Psoas muscle (tissue), 8 donors: ENCODE results near the gene ATAD3C. TPM values are rescaled to one million over a fixed set of nuclear protein-coding genes. Genes with fewer than 3 reads are reported as not detected.
A peak's percentile ranks its signal among the peaks of the same experiment; 100 is the strongest.
"Not testable (repeated sequence)": the region's sequence is repeated elsewhere in the genome, so short reads cannot be mapped to it uniquely, and the experiment has no call there.

Source experiments
- ATAC-seq, 4 donors: fragments of 200-7000 bp; cut with Tn5 transposase; one replicate each; pipeline ENCODE4 v1.9.1; 2020; ENCODE audit warnings: moderate library complexity in 3 of 4, mild to moderate bottlenecking in 2 of 4
- DNase-seq, 2 donors: peaks; one replicate each; pipeline ENCODE4 v3.0.0-alpha.2; 2020
- H3K27ac ChIP-seq: fragments of 200-600 bp; one replicate; pipeline ENCODE4 v1.8.0; 2022
- H3K27me3 ChIP-seq, 3 donors: fragments of 200-600 bp in 1 of 3; one replicate each; pipeline versions ENCODE4 v1.6.1 to v1.8.0; 2013 to 2022; ENCODE audit warnings: low read length in 2 of 3, mild to moderate bottlenecking in 2 of 3, moderate library complexity in 1 of 3; ENCODE audit not compliant: insufficient read depth in 3 of 3
- H3K36me3 ChIP-seq, 2 donors: fragments of 200-600 bp in 1 of 2; one replicate each; pipeline versions ENCODE4 v1.6.1 to v1.8.0; 2013 to 2022; ENCODE audit warnings: low read depth in 1 of 2, mild to moderate bottlenecking in 1 of 2, moderate library complexity in 1 of 2; ENCODE audit not compliant: insufficient read depth in 1 of 2
- H3K4me1 ChIP-seq: fragments of 200-600 bp; one replicate; pipeline ENCODE4 v1.8.0; 2022
- H3K4me3 ChIP-seq: fragments of 200-600 bp; one replicate; pipeline ENCODE4 v1.8.0; 2022; ENCODE audit warnings: mild to moderate bottlenecking
- H3K9me3 ChIP-seq: fragments of 200-600 bp; one replicate; pipeline ENCODE4 v1.8.0; 2022
- WGBS, 3 donors: extraction: QIAGEN DNeasy Blood & Tissue Kit; methylation state at CpG; one replicate each; pipeline versions ENCODE4 v1.1.6 to v1.1.7; 2013; 5-methylcytosine and 5-hydroxymethylcytosine counted together
- intact Hi-C, 2 donors: fragments of 100-400 bp; cut with DNase I; formaldehyde crosslinking; loops; one replicate each; pipeline versions ENCODE4 v1.11.0 to v1.14.2; 2022
- polyA plus RNA-seq, 3 donors: library from polyadenylated mRNA; stranded (reverse); fragments of 200-250 nt; gene quantifications; one replicate each; pipeline ENCODE4 v1.2.3, GENCODE V29; 2013
- total RNA-seq, 4 donors: library from RNA; stranded (reverse); fragmentation: NEBNext Ultra II Directional in 2 of 4; extraction: Animal tissue kit (Norgen Biotek cat#: 25700) in 2 of 4; gene quantifications; one replicate each; pipeline versions ENCODE4 v1.2.1 to v1.2.4, GENCODE V29; 2021 to 2023
- TF ChIP-seq, protein P1 (sequence below): fragments of 200-600 bp; IDR thresholded peaks from one replicate; pipeline ENCODE4 v1.8.0; 2022; ENCODE audit warnings: antibody characterized with exemption
- donor health status: healthy with polysubstance abuse.
- donor health status: DM: no; HTN: no; CAD: no; lungs with moderate emphysema.
- donor health status: Bipolar disorder and iron deficiency.
- donor health status: healthy.
- donor health status: DM: yes; HTN: yes; CAD: no.
- donor health status: DM: no; HTN: no; CAD: no.
- donor health status: DM: no; HTN: no; CAD: no.
- donor health status: DM: yes; HTN: yes; CAD: no.

ATAD3C gene
- total and polyA plus RNA-seq, 7 donors = 0.12 to 0.99 (median 0.55) TPM

DNA sequence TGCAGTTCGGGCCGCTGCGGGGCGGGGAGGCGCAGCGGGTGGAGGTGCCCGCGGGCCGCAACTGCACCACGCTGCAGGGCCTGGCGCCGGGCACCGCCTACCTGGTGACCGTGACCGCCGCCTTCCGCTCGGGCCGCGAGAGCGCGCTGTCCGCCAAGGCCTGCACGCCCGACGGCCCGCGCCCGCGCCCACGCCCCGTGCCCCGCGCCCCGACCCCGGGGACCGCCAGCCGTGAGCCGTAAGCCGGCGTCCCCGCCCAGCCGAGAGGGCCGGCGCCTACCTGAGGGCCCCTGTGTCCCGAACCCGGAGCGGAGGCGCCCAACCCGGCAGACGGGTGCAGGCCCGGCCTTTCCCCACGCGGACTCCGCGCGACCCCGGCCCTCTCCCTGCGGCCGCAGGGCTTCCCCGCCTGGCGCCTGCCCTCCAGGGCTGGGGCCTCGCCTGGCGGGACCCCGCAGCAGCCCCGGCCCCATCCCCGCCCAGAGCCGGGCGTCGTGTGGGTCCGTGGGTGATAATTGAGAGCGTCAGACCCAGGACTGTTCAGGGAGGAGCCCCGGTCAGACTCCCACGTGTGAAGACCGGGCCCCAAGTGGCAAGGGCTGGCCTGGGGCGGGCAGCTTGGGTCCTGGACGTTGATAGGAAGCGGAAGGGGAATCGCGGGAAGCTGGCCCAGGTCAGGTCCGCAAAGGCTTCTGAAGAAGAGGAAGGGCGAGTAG is 9.8 kb upstream of the ATAD3C start:
- 84 to 91% (median 90%) methylated on average over 57 to 82 of the region's 82 CpGs for WGBS, 3 donors
- Histone ChIP-seq H3K36me3 (no peaks in the 10 kb centered on the region), H3K27ac (no peak overlapping the region), H3K4me3 (no peak overlapping the region), H3K9me3 (no peaks in the 10 kb centered on the region), H3K27me3 (peaks cover 0 to 8% (median 0%) of the 10 kb centered on the region in 3 donors), H3K4me1 (peaks cover 19% of the 10 kb centered on the region)
- TF ChIP-seq, protein P1, sequence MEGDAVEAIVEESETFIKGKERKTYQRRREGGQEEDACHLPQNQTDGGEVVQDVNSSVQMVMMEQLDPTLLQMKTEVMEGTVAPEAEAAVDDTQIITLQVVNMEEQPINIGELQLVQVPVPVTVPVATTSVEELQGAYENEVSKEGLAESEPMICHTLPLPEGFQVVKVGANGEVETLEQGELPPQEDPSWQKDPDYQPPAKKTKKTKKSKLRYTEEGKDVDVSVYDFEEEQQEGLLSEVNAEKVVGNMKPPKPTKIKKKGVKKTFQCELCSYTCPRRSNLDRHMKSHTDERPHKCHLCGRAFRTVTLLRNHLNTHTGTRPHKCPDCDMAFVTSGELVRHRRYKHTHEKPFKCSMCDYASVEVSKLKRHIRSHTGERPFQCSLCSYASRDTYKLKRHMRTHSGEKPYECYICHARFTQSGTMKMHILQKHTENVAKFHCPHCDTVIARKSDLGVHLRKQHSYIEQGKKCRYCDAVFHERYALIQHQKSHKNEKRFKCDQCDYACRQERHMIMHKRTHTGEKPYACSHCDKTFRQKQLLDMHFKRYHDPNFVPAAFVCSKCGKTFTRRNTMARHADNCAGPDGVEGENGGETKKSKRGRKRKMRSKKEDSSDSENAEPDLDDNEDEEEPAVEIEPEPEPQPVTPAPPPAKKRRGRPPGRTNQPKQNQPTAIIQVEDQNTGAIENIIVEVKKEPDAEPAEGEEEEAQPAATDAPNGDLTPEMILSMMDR = no peak
- ATAC-seq = no peak
- intact Hi-C loops = loop anchor here in 1 of 2 donors (5.0 kb wide), 1 partner anchor 32 kb away; the partner anchor contains the start of gene MRPL20
- no peak for DNase-seq

DNA sequence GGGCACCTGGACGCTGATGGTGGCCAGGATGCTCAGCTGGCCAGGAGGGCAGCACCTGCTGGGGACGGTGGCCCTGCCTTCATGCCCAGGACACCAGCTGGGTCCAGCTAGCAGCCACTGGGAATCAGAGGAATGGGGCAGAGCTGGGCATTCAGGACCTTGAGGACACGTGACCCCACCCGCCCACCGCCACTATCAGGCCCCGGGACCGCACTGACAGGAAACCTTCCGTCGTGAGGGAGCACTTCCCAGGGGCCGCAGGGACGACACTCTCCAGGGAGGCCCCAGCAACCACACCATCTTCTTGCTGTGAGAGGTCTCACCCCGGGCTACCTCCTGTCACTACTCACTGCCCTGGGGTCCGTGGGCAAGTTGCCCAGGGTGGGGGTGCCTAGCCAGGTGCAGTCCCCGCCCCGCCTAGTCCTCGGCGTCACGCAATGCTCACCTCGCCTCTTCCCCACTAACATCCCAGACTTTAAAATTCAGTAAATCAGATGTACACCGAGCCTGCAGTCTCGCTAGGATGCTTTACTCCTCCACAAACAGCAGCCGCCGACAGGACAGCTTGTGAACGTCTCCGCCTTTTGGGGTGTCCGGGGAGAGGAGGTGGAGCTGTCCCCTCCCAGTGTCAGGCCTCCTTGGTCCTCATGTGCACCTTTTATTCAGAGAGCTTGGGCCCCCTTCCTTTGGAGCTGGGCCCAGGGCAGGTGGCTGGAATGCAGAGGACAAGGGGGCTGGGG is 9.1 kb upstream of the ATAD3C start:
- Histone ChIP-seq H3K4me1 (peaks cover 19% of the 10 kb centered on the region), H3K27me3 (peaks cover 0 to 8% (median 0%) of the 10 kb centered on the region in 3 donors), H3K9me3 (no peaks in the 10 kb centered on the region), H3K27ac (no peak overlapping the region), H3K4me3 (peak overlapping the region; percentile 18), H3K36me3 (no peaks in the 10 kb centered on the region)
- DNase-seq = peak in 1 of 2 donors; percentile 14
- no peak for ATAC-seq
- TF ChIP-seq, protein P1 = no peak
- intact Hi-C loops = loop anchor here in 1 of 2 donors (5.0 kb wide), 1 partner anchor 33 kb away; the partner anchor contains the start of gene MRPL20
- WGBS, 3 donors = 67 to 73% (median 70%) methylated on average over 26 of the region's 26 CpGs

DNA sequence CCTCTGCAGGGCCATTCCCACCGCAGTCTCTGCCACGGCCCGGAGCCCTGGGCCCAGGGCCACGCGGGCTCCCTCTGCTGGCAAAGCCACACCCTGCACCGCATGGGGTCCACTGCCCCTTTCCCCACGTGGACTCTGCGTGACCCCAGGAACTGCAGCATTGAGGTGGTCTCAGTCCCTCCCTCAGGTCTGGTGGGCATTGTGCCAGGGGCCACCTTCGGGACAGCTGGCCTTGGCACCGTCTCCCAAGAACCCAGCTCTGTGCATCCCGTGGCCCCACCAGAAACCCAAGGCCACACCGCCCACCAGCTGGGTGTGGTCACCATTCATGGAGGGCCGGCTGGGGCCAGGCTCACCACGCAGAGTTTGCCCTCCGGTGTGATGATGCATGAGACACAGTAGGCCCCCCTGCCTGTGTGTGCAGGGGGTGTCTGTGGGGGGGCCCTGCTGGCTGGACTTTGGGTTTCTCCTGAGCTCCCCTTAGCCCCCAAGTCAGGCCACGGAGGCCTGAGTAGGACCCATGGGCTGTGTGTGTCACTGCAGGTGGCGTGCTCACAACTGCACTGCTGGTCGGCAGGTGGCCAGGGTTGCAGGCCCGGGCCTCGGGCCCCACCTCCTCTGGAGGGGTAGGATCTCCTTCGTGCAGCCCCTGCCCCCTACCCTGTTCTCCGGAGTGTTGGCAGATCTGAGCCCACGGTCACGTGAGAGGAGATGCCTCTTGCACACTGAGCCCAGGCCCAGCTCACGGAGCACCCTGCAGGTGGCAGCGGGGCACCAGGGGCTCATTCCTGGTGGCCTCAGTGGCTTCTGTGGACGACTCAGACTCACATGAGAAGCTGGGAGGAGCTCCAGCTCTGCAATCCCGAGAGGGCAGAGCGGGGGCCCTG is 8.2 kb upstream of the ATAD3C start:
- ATAC-seq (peak; percentile 82 to 95 (median 88)), DNase-seq (peak; percentile 64 to 80)
- 18 to 27% (median 22%) methylated on average over 28 to 29 of the region's 29 CpGs for WGBS, 3 donors
- TF ChIP-seq, protein P1 = peak; percentile 87
- Histone ChIP-seq H3K9me3 (no peaks in the 10 kb centered on the region), H3K36me3 (no peaks in the 10 kb centered on the region), H3K27me3 (peaks cover 0 to 8% (median 0%) of the 10 kb centered on the region in 3 donors), H3K4me1 (peaks cover 18% of the 10 kb centered on the region), H3K27ac (no peak overlapping the region), H3K4me3 (peak overlapping the region; percentile 18)
- intact Hi-C loops = loop anchor here in 1 of 2 donors (5.0 kb wide), 1 partner anchor 34 kb away; the partner anchor contains the start of gene MRPL20

DNA sequence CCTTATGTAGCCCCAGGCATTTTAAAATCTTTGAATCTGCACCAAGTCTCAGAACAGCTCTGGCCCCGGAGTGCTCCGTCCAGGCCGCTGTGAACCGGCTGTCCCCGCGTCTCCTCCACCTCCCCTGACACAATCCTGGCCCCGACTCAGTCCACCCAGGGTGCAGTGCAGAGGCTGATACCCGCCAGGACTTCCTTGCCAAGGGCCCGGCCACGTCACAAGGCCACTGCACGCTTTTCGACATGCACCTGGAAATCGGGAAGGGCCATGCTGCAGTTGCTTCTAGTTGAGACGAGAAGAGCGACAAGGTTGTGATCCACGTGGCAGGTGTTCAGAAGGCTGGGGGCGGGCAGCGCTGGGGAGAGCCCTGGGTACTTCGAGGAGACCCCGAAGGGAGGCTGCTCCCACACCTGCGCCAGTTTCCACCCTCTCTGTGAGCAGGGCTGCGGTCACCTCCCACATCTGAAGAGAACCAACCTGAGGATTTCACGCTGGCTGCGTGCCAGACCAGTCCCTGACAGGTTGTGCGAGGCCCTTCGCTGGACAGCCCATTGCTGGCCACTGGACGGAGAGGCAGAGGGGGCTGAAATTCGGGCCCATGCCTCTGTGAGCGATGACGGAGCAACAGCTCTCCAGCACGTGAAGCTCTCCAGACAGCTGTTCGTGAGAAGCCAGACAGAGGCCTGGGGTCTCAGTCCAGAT is 7.3 kb upstream of the ATAD3C start:
- H3K27me3 ChIP-seq = peaks cover 0 to under 1% (median 0%) of the 10 kb centered on the region in 3 donors
- TF ChIP-seq, protein P1 = no peak
- DNase-seq (peak in 1 of 2 donors; percentile 22), ATAC-seq (peak; percentile 13 to 34 (median 20))
- no peaks in the 10 kb centered on the region for H3K9me3 ChIP-seq
- H3K27ac ChIP-seq = no peak overlapping the region
- 55 to 57% (median 56%) methylated on average over 32 of the region's 32 CpGs for WGBS, 3 donors
- peaks cover 9% of the 10 kb centered on the region for H3K4me1 ChIP-seq
- no peaks in the 10 kb centered on the region for H3K36me3 ChIP-seq
- intact Hi-C loops = loop anchor here in 1 of 2 donors (5.0 kb wide), 1 partner anchor 35 kb away; the partner anchor contains the start of gene MRPL20
- H3K4me3 ChIP-seq = no peak overlapping the region

DNA sequence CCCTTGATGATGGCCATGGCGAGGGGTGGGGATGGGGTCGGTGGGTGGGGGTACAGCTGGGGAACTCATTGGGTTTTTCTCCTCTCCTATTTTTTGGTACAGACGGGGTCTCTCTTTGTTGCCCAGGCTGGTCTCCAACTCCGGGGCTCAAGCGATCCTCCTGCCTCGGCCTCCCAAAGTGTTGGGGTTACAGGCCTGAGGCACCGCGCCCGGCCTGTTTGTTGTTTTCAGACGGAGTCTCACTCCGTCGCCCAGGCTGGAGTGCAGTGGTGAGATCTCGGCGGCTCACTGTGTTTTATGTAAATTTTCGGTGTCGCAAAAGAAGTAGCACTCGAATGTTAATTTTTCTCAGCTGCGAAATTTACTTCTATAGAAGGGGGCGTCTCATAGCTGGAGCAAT is 2.9 kb upstream of the ATAD3C start:
- intact Hi-C loops, DNase-seq, H3K9me3 ChIP-seq, H3K36me3 ChIP-seq, H3K4me1 ChIP-seq, H3K27me3 ChIP-seq, H3K4me3 ChIP-seq, ATAC-seq, H3K27ac ChIP-seq: not testable (repeated sequence)
- WGBS, 3 donors = 90 to 94% (median 91%) methylated on average over 17 to 19 of the region's 19 CpGs

DNA sequence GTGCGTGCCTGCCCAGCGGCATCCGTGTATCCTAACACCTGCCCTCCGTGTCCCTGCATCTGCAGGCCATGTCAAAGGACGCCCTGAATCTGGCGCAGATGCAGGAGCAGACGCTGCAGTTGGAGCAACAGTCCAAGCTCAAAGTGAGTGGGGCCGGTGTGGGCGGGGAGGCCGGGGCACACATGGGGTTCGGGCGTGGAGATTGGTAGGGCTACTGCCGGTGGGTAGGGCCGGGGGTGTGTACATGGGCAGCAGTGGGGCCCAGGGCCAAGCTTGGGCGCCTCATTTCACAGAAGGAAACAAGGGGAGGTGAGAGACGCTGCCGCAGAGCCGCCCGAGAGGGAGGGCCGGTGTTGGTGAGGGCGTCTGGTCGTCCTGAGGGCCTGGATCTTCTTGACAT is 1.1 kb downstream of the ATAD3C start:
- DNase-seq, H3K9me3 ChIP-seq, H3K27me3 ChIP-seq, H3K4me3 ChIP-seq, H3K36me3 ChIP-seq, H3K4me1 ChIP-seq, ATAC-seq, intact Hi-C loops, H3K27ac ChIP-seq: not testable (repeated sequence)
- 77 to 80% (median 79%) methylated on average over 22 of the region's 22 CpGs for WGBS, 3 donors
